Mesothelial cell of epicardium (in vitro differentiated cells): ENCODE measurements around the gene PTMA. TPM values are rescaled to one million over a fixed set of nuclear protein-coding genes. Genes with fewer than 3 reads are reported as not detected.
A peak's percentile ranks its signal among the peaks of the same experiment; 100 is the strongest.

Source experiments
- DNase-seq, 2 experiments: peaks; one replicate each; pipeline ENCODE4 v3.0.0; 2021; ENCODE audit warnings: low spot score in 2 of 2; ENCODE audit not compliant: unreplicated experiment in 2 of 2
- H3K27ac Mint-ChIP-seq: 2 replicates; pipeline ENCODE4 v1.8.0; 2021; ENCODE audit warnings: mixed read lengths
- H3K27me3 Mint-ChIP-seq: 2 replicates; pipeline ENCODE4 v1.8.0; 2021; ENCODE audit warnings: low read depth, mixed read lengths
- H3K36me3 Mint-ChIP-seq: 2 replicates; pipeline ENCODE4 v1.8.0; 2021; ENCODE audit warnings: mixed read lengths
- H3K4me1 Mint-ChIP-seq: 2 replicates; pipeline ENCODE4 v1.8.0; 2021; ENCODE audit warnings: mixed read lengths
- H3K4me3 Mint-ChIP-seq: 2 replicates; pipeline ENCODE4 v1.8.0; 2021; ENCODE audit warnings: mild to moderate bottlenecking, moderate library complexity, mixed read lengths
- H3K9me3 Mint-ChIP-seq: 2 replicates; pipeline ENCODE4 v1.8.0; 2021; ENCODE audit warnings: mixed read lengths
- total RNA-seq: library from RNA; stranded (reverse); gene quantifications from 3 replicates; pipeline ENCODE4 v1.2.1, GENCODE V29; 2021
- TF ChIP-seq, protein P1 (sequence below): fragments of 200-600 bp; sonication (generic); IDR thresholded peaks from one replicate; pipeline ENCODE4 v1.5.0; 2021; ENCODE audit warnings: antibody characterized with exemption; ENCODE audit not compliant: unreplicated experiment

PTMA gene
- total RNA-seq, 1 donor from 2014 or later = 1,149 TPM

GRCh38 chr2:231706731-231707624 lies 1.3 kb upstream of the PTMA start:
- no peaks in the 10 kb centered on the region for H3K9me3 Mint-ChIP-seq
- DNase-seq = peak; percentile 98 to 99
- TF ChIP-seq, protein P1, sequence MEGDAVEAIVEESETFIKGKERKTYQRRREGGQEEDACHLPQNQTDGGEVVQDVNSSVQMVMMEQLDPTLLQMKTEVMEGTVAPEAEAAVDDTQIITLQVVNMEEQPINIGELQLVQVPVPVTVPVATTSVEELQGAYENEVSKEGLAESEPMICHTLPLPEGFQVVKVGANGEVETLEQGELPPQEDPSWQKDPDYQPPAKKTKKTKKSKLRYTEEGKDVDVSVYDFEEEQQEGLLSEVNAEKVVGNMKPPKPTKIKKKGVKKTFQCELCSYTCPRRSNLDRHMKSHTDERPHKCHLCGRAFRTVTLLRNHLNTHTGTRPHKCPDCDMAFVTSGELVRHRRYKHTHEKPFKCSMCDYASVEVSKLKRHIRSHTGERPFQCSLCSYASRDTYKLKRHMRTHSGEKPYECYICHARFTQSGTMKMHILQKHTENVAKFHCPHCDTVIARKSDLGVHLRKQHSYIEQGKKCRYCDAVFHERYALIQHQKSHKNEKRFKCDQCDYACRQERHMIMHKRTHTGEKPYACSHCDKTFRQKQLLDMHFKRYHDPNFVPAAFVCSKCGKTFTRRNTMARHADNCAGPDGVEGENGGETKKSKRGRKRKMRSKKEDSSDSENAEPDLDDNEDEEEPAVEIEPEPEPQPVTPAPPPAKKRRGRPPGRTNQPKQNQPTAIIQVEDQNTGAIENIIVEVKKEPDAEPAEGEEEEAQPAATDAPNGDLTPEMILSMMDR = peak; percentile 88
- peaks cover 18% of the 10 kb centered on the region for H3K4me1 Mint-ChIP-seq
- peaks cover 7% of the 10 kb centered on the region for H3K36me3 Mint-ChIP-seq
- H3K27ac Mint-ChIP-seq = peak overlapping the region; percentile 100
- H3K27me3 Mint-ChIP-seq = peaks cover 1% of the 10 kb centered on the region
- H3K4me3 Mint-ChIP-seq = peak overlapping the region; percentile 88

DNA sequence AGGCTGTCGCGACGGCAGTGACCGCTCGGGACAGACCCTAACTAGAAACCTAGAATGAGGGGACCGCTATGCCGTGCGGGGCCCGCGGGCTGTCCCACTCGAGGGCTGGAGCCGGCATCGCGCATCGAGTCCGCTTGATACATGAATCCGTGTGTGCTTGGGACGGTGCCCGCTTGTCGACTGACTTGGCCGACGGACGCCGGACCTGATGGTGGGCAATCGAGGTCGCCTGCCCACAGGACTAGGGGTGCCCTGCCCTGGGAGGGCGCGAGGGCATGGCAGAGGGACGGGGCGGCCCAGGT lies 749 bp upstream of the PTMA start:
- Mint-ChIP-seq H3K4me3 (peak overlapping the region; percentile 88), H3K27me3 (peaks cover 1% of the 10 kb centered on the region), H3K27ac (peak overlapping the region; percentile 100), H3K4me1 (peaks cover 22% of the 10 kb centered on the region), H3K9me3 (no peaks in the 10 kb centered on the region), H3K36me3 (peaks cover 13% of the 10 kb centered on the region)
- TF ChIP-seq, protein P1 = no peak
- DNase-seq = peak in 1 of 2 experiments; percentile 78

DNA sequence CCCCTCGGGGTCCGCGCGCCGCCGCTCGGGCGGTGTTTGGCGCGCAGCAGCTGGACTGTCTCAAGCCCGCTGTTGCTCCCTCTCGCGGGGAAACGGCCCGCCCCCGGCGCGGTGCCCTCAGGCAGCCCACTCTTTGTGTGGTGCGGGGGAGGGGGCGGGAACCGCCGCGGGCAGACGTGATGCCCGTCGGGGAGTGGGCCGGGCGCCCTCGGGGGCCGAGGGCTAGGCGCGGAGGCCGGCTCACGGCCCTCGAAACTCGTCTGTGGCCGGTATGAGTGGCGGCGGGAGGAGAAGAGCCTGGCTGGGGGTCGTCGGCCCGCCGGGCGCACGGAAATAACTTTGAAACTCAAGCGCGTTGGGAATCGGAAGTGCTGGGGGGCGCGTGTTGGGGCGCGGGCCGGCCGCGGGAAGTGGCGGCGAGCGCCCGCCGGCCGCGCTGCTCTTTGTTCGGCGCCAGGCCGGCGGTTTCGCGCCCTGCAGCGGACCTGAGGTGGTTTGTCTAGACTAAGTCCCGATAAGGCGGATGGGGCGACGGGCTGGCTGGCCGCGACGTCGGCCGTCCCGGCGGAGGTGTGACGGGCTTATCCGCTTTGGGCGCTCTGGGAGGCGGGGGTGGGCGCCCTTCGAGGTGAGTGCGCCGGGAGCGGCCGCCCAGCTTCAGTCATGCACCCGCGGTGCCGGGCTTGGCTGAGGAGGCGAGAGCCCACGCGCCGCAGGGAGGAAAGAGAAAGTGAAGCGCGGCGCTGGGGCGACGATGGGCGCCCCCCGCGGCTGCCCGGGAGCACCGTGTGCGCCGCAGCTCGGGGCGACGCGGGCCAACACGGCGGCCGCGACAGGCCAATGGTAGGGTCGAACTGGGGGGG lies 679 bp downstream of the PTMA start:
- Mint-ChIP-seq H3K9me3 (no peaks in the 10 kb centered on the region), H3K36me3 (peaks cover 17% of the 10 kb centered on the region), H3K27ac (peak overlapping the region; percentile 99), H3K27me3 (peaks cover 1% of the 10 kb centered on the region), H3K4me1 (peaks cover 30% of the 10 kb centered on the region), H3K4me3 (peak overlapping the region; percentile 99)
- TF ChIP-seq, protein P1 = peak; percentile 11
- peak in 1 of 2 experiments; percentile 66 for DNase-seq

GRCh38 chr2:231709636-231709980 lies 1.3 kb downstream of the PTMA start:
- peak in 1 of 2 experiments; percentile 52 for DNase-seq
- Mint-ChIP-seq H3K4me3 (peak overlapping the region; percentile 88), H3K9me3 (no peaks in the 10 kb centered on the region), H3K27ac (peak overlapping the region; percentile 93), H3K4me1 (peaks cover 30% of the 10 kb centered on the region), H3K27me3 (peaks cover 1% of the 10 kb centered on the region), H3K36me3 (peaks cover 16% of the 10 kb centered on the region)
- TF ChIP-seq, protein P1 = no peak

DNA sequence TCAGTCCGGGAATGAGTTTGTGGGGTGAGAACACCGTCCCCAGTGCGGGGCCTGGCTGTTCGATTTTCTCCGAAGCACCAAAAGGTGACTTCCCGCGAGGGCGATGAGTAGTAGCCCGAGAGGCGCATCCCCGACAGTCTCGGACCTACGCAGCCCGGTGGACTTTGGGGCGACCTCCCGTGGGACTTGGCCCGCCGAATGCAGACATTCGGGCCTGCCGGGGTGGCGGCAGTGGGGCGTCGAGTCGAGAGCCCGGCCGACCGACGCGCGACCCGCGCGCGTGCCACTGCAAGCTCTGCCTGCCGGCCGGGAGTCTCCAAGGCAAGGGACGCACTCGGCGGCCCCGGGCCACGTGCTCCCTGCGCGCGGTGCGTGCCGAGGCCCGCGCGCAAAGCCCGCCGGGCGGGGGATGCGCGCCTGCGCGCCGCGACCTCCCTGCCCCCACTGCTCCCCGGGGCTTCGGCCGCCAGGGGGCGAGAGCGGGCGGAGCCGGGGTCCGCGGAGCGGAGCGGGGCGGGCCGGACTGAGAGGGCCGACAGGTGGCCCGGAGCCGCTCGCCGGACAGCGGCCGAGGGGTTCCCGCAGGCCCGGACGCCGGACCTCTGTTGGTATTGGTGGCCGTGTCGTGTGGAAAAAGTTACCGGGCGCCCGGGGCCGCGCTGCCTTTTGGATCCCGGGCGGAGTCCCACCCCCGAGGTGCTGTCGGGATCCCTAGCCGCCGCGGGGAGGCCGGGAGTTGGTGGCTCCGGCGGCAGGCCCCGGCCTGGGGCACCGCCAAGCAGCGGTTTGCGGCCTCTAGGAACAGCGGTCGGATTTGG lies 1.9 kb downstream of the PTMA start:
- peaks cover 16% of the 10 kb centered on the region for H3K36me3 Mint-ChIP-seq
- peak overlapping the region; percentile 88 for H3K4me3 Mint-ChIP-seq
- DNase-seq = peak; percentile 84 to 96
- H3K4me1 Mint-ChIP-seq = peaks cover 32% of the 10 kb centered on the region
- no peaks in the 10 kb centered on the region for H3K9me3 Mint-ChIP-seq
- peak overlapping the region; percentile 93 for H3K27ac Mint-ChIP-seq
- peaks cover 1% of the 10 kb centered on the region for H3K27me3 Mint-ChIP-seq
- TF ChIP-seq, protein P1 = peak; percentile 85
